Measurements from ENCODE around the gene DPP6. TPM values are rescaled to one million over a fixed set of nuclear protein-coding genes. Genes with fewer than 3 reads are reported as not detected.

The DPP6 gene
- total RNA-seq, 3 donors from 2014 or later = 0.59 to 0.98 TPM; not detected in 1

GRCh38 chr7:154581251-154581890, 529.2 kb downstream of the DPP6 start:
- intact Hi-C loops (cut with DNase I; ENCODE audit: low total_unique reads) = no loop called here
- no peaks in the 10 kb centered on the region for H3K4me1 ChIP-seq

GRCh38 chr7:154583454-154583853, 531.3 kb downstream of the DPP6 start:
- no peak for TF ChIP-seq POLR2A (IDR thresholded peaks at IDR 0.05)
- TF ChIP-seq CTCF (IDR thresholded peaks at IDR 0.05) = no peak
- no peak for TF ChIP-seq POLR2AphosphoS5 (IDR thresholded peaks at IDR 0.05)
- peaks cover 0 to 18% of the 10 kb centered on the region in 2 donors for H3K9me3 ChIP-seq
- no peak overlapping the region for H3K4me3 ChIP-seq
- no peak for DNase-seq (ENCODE audit: low spot score in 2 of 2)
- H3K4me1 ChIP-seq = no peaks in the 10 kb centered on the region
- no peaks in the 10 kb centered on the region for H3K36me3 ChIP-seq
- H3K27ac ChIP-seq = no peak overlapping the region
- no peaks in the 10 kb centered on the region for H3K27me3 ChIP-seq
- intact Hi-C loops (cut with DNase I; ENCODE audit: low total_unique reads) = no loop called here

More at GRCh38 chr7:154581251-154581890, 529.2 kb downstream of the DPP6 start:
- H3K4me3 ChIP-seq = no peak overlapping the region
- no peaks in the 10 kb centered on the region for H3K27me3 ChIP-seq
- peaks cover 0 to 18% of the 10 kb centered on the region in 2 donors for H3K9me3 ChIP-seq
- no peaks in the 10 kb centered on the region for H3K36me3 ChIP-seq
- no peak for DNase-seq (ENCODE audit: low spot score in 2 of 2)
- H3K27ac ChIP-seq = no peak overlapping the region
- no peak for TF ChIP-seq POLR2A (IDR thresholded peaks at IDR 0.05)
- TF ChIP-seq POLR2AphosphoS5 (IDR thresholded peaks at IDR 0.05) = no peak
- no peak for TF ChIP-seq CTCF (IDR thresholded peaks at IDR 0.05)

- H3K36me3 ChIP-seq = no peaks in the 10 kb centered on the region
- intact Hi-C loops (cut with DNase I; ENCODE audit: low total_unique reads) = no loop called here
- H3K27ac ChIP-seq = no peak overlapping the region
- H3K4me3 ChIP-seq = no peak overlapping the region
- DNase-seq (ENCODE audit: low spot score in 2 of 2) = no peak
- H3K27me3 ChIP-seq = no peaks in the 10 kb centered on the region
- no peaks in the 10 kb centered on the region for H3K4me1 ChIP-seq
- no peak for TF ChIP-seq POLR2AphosphoS5 (IDR thresholded peaks at IDR 0.05)
- no peak for TF ChIP-seq POLR2A (IDR thresholded peaks at IDR 0.05)
- TF ChIP-seq CTCF (IDR thresholded peaks at IDR 0.05) = no peak
- peaks cover 0 to 18% of the 10 kb centered on the region in 2 donors for H3K9me3 ChIP-seq
These were observed 532.4 kb downstream of the DPP6 start for GRCh38 chr7:154584352-154585252.

- no peak for DNase-seq (ENCODE audit: low spot score in 2 of 2)
- no peak overlapping the region for H3K27ac ChIP-seq
- no peaks in the 10 kb centered on the region for H3K4me1 ChIP-seq
- no peaks in the 10 kb centered on the region for H3K27me3 ChIP-seq
- no peak overlapping the region for H3K4me3 ChIP-seq
- TF ChIP-seq POLR2AphosphoS5 (IDR thresholded peaks at IDR 0.05) (no peak), CTCF (IDR thresholded peaks at IDR 0.05) (no peak), POLR2A (IDR thresholded peaks at IDR 0.05) (no peak)
- H3K9me3 ChIP-seq = peaks cover 0 to 12% of the 10 kb centered on the region in 2 donors
- H3K36me3 ChIP-seq = no peaks in the 10 kb centered on the region
- intact Hi-C loops (cut with DNase I; ENCODE audit: low total_unique reads) = no loop called here
These were observed 535.6 kb downstream of the DPP6 start for GRCh38 chr7:154587792-154588191.

GRCh38 chr7:154591544-154591943, 539.3 kb downstream of the DPP6 start:
- Histone ChIP-seq H3K36me3 (no peaks in the 10 kb centered on the region), H3K4me1 (no peaks in the 10 kb centered on the region), H3K9me3 (no peaks in the 10 kb centered on the region), H3K27ac (no peak overlapping the region), H3K4me3 (no peak overlapping the region), H3K27me3 (no peaks in the 10 kb centered on the region)
- intact Hi-C loops (cut with DNase I; ENCODE audit: low total_unique reads) = no loop called here
- DNase-seq (ENCODE audit: low spot score in 2 of 2) = no peak
- TF ChIP-seq POLR2A (IDR thresholded peaks at IDR 0.05) (no peak), CTCF (IDR thresholded peaks at IDR 0.05) (no peak), POLR2AphosphoS5 (IDR thresholded peaks at IDR 0.05) (no peak)
